HG03060 (cell line): ENCODE data around the gene GGA2.
A peak's percentile ranks its signal among the peaks of the same experiment; 100 is the strongest.
"Not testable (repeated sequence)": the region's sequence is repeated elsewhere in the genome, so short reads cannot be mapped to it uniquely, and the experiment has no call there.

ENCODE experiments used
- ATAC-seq: cut with Tn5 transposase; IDR thresholded peaks from one replicate; pipeline ENCODE4 v1.9.1; 2021; ENCODE audit warnings: low read depth, moderate number of reproducible peaks; ENCODE audit not compliant: unreplicated experiment

Gene GGA2

DNA sequence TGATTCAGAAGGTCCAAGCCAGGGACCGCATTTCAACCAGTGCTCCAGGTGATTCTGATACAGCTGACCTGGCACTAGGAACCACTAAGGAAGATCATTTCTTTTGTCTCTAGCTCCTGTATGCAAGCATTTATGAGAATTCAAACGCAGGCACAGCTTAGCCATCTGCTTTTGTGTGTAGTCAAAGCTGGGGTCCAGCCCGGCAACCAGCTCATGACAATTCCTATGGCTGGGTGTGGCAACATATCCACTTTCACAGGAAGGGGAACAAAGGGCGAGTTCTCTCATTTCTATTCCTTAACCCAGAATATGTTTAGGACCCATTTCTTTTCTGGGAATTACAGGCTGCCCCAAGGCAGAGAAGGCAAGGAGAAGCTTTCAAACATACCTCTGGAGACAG lies 30.0 kb downstream of the GGA2 start:
- no peak for ATAC-seq

DNA sequence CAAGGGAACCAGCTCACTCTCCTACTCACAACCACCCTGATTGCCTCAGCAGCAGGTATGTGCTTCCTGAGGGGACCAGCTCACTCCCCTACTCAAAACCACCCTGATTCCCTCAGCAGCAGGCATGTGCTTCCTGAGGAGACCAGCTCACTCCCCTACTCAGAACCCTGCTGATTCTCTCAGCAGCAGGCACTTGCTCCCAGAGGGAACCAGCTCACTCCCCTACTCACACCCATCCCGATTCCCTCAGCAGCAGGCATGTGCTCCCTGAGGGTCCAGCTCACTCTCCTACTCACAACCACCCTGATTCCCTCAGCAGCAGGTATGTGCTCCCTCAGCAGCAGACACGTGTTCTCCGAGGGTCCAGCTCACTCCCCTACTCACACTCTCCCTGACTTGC lies 31.2 kb downstream of the GGA2 start:
- ATAC-seq = no peak

- ATAC-seq = no peak
Measured at GRCh38 chr16:23478566-23478965, 31.7 kb downstream of the GGA2 start.

GRCh38 chr16:23476289-23476688 lies 34.0 kb downstream of the GGA2 start:
- ATAC-seq = no peak

DNA sequence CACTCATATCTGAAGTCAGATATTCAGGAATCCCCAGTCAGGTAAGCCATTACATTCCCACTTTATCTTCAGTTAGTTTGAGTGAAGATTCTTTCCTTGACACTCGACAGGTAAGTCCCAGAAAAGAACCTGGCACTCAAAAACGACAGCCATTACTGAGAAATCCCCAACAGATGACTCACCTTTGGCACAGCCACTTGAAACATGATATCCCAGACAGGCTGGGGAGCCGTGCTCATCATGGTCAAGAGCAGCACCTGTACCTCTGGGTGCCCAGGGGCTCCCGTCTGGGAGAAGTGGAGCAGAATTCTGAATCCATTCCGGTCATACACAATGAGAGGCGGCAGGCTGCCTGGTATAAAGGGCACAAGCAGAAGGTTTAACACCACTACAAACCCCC lies 40.5 kb downstream of the GGA2 start:
- no peak for ATAC-seq

DNA sequence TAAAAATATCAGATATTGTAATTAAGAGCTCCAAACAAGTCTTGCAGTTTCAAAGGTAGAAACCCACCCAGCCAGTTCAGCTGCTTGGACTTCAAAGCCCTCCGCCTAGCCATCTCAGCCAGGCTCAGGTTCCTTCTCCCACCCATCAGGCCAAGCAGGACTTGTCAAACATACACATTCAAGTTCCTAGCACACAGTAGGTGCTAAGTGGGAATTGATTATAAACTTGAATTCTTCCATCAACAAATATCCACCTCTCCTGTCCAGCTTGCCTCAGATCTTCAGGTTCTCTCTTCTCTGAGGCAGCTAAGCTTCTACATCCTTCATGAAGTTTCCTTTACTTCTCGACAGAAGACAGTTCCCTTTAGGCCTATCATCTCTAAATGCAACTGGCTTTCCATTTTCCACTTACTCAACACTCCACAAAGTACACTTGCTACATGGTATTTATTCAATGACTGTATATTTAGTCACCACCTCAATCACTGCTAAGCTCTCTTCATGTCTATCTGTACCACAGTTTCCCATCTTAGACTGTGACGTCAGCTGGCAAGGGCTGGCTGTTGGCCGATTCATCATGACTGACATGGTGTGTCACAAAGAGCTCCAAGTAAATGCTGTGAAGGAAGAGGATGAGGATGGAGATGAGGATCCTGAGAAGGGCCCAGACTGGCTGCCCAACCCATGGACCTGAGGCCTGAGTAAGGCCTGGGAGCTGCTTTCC lies 44.0 kb downstream of the GGA2 start:
- ATAC-seq = no peak

DNA sequence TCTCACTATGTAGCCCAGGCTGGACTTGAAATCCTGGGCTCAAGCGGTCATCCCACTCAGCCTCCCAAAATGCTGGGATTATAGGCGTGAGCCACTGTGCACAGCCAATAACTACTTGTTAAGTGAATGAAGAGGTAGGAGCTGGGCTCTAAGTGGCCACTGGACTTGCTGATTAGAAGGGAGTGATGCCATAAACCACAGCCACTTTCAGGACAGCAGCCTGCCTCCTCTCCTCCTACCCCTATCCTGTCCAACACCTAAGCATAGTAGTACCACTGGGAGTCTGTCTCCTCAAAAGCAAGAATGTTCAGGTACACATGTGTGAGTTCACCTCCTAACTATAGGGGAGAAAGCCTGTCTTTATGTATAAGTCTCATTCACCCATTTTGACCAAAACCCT lies 45.1 kb downstream of the GGA2 start:
- no peak for ATAC-seq

DNA sequence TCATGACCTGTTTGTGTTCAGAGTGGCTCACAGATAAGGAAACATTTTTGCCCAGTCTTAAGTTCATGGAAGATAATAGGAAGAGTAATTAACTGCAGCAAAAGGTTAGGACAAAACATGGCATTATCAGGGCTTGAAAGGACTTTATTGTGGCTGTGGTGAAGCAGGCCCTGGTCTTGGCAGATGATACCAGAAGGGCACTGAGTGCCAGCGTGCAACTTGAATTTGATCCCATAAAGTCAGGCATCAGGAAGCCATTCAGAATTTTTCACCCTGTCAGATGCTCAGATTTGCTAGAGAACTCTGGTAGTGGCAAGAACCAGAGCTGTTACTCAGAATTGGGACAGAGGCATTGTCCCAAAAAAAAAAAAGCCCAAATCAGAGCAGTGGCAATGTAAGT lies 46.1 kb downstream of the GGA2 start:
- no peak for ATAC-seq

- ATAC-seq = not testable (repeated sequence)
Measured at GRCh38 chr16:23462994-23463393, 47.3 kb downstream of the GGA2 start.

GRCh38 chr16:23453338-23454052 lies 56.8 kb downstream of the GGA2 start:
- ATAC-seq = no peak

GRCh38 chr16:23452572-23453337 lies 57.5 kb downstream of the GGA2 start, which contains the start of gene COG7:
TSS of gene COG7 (minus strand) at chr16:23453189. CDS start at chr16:23452994, 195 bp downstream.
- peak; percentile 60 for ATAC-seq

- ATAC-seq = no peak
Measured at GRCh38 chr16:23452221-23452571, 58.1 kb downstream of the GGA2 start.

DNA sequence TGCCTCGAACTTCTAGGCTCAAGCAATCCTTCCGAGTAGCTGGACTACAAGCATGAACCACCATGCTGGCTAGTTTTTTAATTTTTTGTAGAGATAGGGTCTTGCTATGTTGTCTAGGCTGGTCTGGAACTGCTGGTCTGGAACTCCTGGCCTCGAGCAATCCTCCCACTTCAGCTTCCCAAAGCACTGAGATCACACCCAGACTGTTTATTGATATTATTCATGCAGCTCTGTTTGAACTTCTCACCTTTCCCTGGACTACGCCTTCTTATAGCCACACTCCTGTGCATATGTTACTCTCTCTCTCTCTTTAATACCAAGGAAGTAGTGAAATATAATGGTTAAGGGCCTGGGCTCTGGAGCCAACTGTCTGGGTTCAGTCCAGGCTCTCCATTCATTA lies 61.9 kb downstream of the GGA2 start:
- no peak for ATAC-seq

DNA sequence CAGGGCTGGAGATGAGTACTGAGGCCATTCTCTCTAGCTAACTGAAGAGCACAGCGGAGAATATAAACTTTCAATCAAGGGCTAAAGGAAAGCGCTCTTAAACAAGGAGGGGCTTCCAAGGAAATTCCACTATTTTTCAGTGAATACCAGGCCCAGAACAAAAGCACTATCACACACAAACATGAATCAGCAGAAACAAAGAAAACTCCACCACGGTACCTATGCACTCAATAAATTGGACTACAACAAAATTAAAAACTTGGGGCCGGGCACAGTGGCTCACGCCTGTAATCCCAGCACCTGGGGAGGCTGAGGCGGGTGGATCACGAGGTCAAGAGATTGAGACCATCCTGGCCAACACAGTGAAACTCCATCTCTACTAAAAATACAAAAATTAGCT lies 72.8 kb downstream of the GGA2 start:
- not testable (repeated sequence) for ATAC-seq

DNA sequence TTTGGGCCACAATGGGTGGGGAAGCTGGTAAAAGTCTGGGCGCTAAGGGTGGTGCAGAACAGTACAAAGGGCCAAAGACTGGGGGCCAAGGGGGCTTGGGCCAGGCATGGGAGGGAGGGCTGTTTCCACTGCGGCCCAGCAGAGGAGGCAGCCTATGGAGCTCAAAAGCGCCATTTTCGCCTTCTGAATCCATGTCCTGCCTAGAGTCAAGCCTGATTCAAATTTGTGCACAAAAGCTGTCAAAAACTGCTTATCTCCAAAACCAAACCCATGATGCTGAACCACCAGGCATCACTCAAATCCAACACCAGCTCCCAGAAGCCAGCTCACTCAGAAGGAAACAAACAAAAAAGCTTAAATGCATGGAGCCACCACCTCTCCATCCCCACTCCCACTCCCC lies 73.3 kb downstream of the GGA2 start:
- no peak for ATAC-seq

GRCh38 chr16:23435500-23435899 lies 74.8 kb downstream of the GGA2 start:
- ATAC-seq = no peak

DNA sequence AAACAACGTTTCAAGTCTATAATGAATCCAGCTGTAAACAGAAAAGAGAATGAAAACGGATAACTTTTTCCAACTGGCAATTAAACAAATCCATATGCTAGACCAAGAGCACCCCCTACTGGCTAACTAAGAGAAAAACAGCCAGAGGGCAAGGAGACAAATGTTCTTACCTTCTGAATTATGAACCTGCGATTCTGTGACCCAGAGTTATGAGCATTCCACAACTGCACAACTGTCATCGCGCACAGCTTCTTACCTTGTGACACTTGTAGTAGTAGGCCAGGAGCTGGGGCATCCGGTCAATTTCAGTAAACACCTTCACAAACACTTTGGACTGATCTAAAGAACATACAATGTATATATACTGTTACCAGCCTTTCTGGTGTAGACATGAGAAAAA lies 75.9 kb downstream of the GGA2 start:
- ATAC-seq = no peak

DNA sequence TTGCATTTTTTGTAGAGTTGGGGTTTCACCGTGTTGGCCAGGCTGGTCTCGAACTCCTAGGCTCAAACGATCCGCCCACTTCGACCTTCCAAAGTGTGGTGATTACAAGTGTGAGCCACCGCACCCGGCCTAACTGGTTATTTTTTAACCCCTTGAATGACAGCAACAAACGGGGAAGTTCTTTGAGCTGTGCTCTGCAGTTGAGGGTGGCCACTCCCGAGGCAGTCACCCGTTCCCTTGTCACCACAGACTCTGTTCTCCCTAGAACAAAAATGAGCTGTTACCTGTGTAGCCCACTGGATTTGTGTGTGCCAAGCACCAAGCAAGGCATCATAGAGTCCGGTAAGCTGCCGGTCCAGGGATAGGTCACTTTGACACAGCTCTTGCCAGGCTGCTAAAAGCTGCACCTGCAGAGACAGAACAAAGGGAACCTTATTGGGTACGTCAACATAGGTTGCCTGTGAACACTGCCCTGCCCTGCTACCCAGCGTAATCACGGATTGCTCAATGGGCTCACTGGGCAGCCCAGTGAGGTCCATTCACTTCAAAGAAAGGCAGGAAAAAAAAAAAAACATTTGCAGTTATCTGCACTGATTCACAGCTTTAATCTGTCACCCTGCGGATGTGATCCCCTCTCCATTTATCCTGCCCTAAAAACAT lies 76.9 kb downstream of the GGA2 start:
- ATAC-seq = no peak

DNA sequence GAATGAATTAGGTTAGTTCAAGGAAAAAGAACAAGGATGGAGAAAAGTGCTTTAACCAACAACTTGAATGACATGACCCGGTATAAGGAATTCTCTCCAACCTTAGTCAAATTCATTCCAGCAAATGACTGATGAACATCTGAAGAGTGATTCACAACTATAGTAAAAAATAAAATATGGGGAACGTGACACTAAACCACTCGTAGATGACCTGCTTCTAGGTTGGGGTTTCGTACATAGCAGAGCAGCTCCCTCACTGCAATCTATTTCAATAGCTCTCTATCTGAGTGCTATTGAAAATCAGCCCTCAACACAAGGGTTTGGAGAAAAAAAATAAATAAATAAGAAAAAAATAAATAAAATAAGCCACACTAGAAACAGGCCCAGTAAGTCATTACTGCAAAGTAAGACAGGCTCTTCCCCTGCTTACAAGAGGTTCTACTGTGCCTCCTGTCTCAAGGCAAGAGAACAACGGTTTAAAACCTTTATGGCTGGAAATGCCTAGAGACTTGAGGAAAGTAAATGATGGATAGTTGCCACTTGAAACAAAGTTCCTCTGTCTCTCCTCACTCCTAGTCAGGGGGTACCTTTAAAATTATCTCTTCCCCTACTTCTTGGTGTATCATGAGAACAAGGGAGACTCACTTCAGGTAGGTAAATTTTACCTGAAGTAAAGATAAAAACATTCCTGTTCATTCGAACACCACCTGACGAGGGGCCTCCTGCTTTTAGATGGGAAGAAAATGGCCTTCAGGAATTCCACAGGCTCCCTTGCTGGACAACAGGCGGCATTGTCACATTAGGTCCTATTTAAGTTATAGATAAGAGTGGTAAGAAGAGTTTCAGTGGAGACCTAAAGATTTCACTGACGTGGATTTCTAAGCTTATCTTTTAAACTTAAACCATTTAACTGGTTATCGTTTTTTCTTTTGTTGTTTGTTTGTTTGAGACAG lies 77.8 kb downstream of the GGA2 start:
- ATAC-seq = no peak

DNA sequence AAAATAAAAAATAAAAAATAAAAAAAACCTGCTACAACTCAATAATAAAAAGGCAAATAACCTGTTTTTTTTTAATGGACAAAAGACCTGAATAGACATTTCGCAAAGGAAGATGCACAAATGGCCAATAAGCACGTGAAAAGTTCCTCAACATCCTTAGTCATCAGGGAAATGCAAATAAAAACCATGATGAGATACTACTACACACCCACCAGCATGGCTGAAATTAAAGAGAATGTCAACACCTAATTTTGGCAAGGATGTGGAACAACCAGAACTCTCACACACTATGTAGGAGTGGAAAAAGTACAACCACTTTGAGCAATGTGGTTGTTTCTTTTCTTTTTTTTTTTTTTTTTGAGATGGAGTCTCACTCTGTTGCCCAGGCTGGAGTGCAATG lies 81.9 kb downstream of the GGA2 start:
- ATAC-seq = no peak
